Effector memory CD4-positive, alpha-beta T cell (primary cell): ENCODE measurements around the gene CGN.

Experiments used
- DNase-seq, 3 donors: peaks; one replicate each; pipeline ENCODE4 v3.0.0-alpha.2; 2020
- H3K27ac ChIP-seq: 2 replicates; pipeline ENCODE4 v1.7.0; 2013; ENCODE audit warnings: mild to moderate bottlenecking, low read length, moderate library complexity; ENCODE audit not compliant: insufficient read depth, poor library complexity, severe bottlenecking
- H3K27me3 ChIP-seq: replicated peaks from 2 replicates; pipeline ENCODE4 v1.7.0; 2013; ENCODE audit warnings: mild to moderate bottlenecking, low read length; ENCODE audit not compliant: insufficient read depth, control insufficient read depth, poor library complexity, severe bottlenecking
- H3K36me3 ChIP-seq: 2 replicates; pipeline ENCODE4 v1.7.0; 2013; ENCODE audit warnings: mild to moderate bottlenecking, low read length, moderate library complexity; ENCODE audit not compliant: control insufficient read depth, insufficient read depth
- H3K4me1 ChIP-seq: 2 replicates; pipeline ENCODE4 v1.7.0; 2013; ENCODE audit warnings: low read length, mild to moderate bottlenecking; ENCODE audit not compliant: control insufficient read depth, insufficient read depth, poor library complexity, severe bottlenecking
- H3K4me3 ChIP-seq: 2 replicates; pipeline ENCODE4 v1.7.0; 2013; ENCODE audit warnings: low read length, low read depth, mild to moderate bottlenecking; ENCODE audit not compliant: insufficient read depth, poor library complexity, severe bottlenecking
- H3K9me3 ChIP-seq: 2 replicates; pipeline ENCODE4 v1.7.0; 2013; ENCODE audit warnings: mild to moderate bottlenecking, low read length, moderate library complexity; ENCODE audit not compliant: control insufficient read depth

The CGN gene

GRCh38 chr1:151510020-151510405 is 1.2 kb upstream of the CGN start:
- H3K36me3 ChIP-seq = no peaks in the 10 kb centered on the region
- H3K4me1 ChIP-seq = peaks cover 20% of the 10 kb centered on the region
- H3K27ac ChIP-seq = no peak overlapping the region
- H3K4me3 ChIP-seq = no peak overlapping the region
- no peaks in the 10 kb centered on the region for H3K27me3 ChIP-seq
- DNase-seq = no peak
- no peaks in the 10 kb centered on the region for H3K9me3 ChIP-seq

GRCh38 chr1:151510614-151510956 is 602 bp upstream of the CGN start:
- DNase-seq = no peak
- H3K4me1 ChIP-seq = peaks cover 20% of the 10 kb centered on the region
- H3K4me3 ChIP-seq = peak overlapping the region; percentile 88
- H3K27ac ChIP-seq = peak overlapping the region; percentile 58
- no peaks in the 10 kb centered on the region for H3K27me3 ChIP-seq
- no peaks in the 10 kb centered on the region for H3K9me3 ChIP-seq
- no peaks in the 10 kb centered on the region for H3K36me3 ChIP-seq

- Histone ChIP-seq H3K36me3 (no peaks in the 10 kb centered on the region), H3K9me3 (no peaks in the 10 kb centered on the region), H3K27ac (peak overlapping the region; percentile 58), H3K27me3 (no peaks in the 10 kb centered on the region), H3K4me1 (peaks cover 20% of the 10 kb centered on the region), H3K4me3 (peak overlapping the region; percentile 88)
- DNase-seq = peak; percentile 10 to 13 (median 11)
Observed at GRCh38 chr1:151511636-151512215, 539 bp downstream of the CGN start.

- H3K27me3 ChIP-seq = no peaks in the 10 kb centered on the region
- no peaks in the 10 kb centered on the region for H3K9me3 ChIP-seq
- H3K4me3 ChIP-seq = peak overlapping the region; percentile 88
- no peaks in the 10 kb centered on the region for H3K36me3 ChIP-seq
- H3K27ac ChIP-seq = no peak overlapping the region
- no peak for DNase-seq
- H3K4me1 ChIP-seq = peaks cover 20% of the 10 kb centered on the region
Observed at GRCh38 chr1:151512326-151512725, 1.1 kb downstream of the CGN start.

GRCh38 chr1:151512801-151513625 is 1.8 kb downstream of the CGN start:
- H3K4me3 ChIP-seq = no peak overlapping the region
- DNase-seq = no peak
- H3K27me3 ChIP-seq = no peaks in the 10 kb centered on the region
- H3K27ac ChIP-seq = no peak overlapping the region
- H3K4me1 ChIP-seq = peaks cover 20% of the 10 kb centered on the region
- H3K36me3 ChIP-seq = no peaks in the 10 kb centered on the region
- no peaks in the 10 kb centered on the region for H3K9me3 ChIP-seq

- Histone ChIP-seq H3K36me3 (no peaks in the 10 kb centered on the region), H3K9me3 (no peaks in the 10 kb centered on the region), H3K27me3 (no peaks in the 10 kb centered on the region), H3K4me3 (no peak overlapping the region), H3K4me1 (peaks cover 20% of the 10 kb centered on the region), H3K27ac (no peak overlapping the region)
- DNase-seq = no peak
Observed at GRCh38 chr1:151513626-151514121, 2.5 kb downstream of the CGN start.

GRCh38 chr1:151514366-151514765 is 3.2 kb downstream of the CGN start:
- H3K36me3 ChIP-seq = no peaks in the 10 kb centered on the region
- no peak for DNase-seq
- peaks cover 20% of the 10 kb centered on the region for H3K4me1 ChIP-seq
- H3K4me3 ChIP-seq = no peak overlapping the region
- no peaks in the 10 kb centered on the region for H3K9me3 ChIP-seq
- H3K27me3 ChIP-seq = no peaks in the 10 kb centered on the region
- no peak overlapping the region for H3K27ac ChIP-seq

- no peak for DNase-seq
- Histone ChIP-seq H3K4me1 (peaks cover 20% of the 10 kb centered on the region), H3K27ac (no peak overlapping the region), H3K36me3 (no peaks in the 10 kb centered on the region), H3K4me3 (no peak overlapping the region), H3K9me3 (no peaks in the 10 kb centered on the region), H3K27me3 (no peaks in the 10 kb centered on the region)
Observed at GRCh38 chr1:151515265-151515664, 4.1 kb downstream of the CGN start.

- Histone ChIP-seq H3K27ac (no peak overlapping the region), H3K27me3 (no peaks in the 10 kb centered on the region), H3K36me3 (no peaks in the 10 kb centered on the region), H3K4me1 (peaks cover 17% of the 10 kb centered on the region), H3K9me3 (no peaks in the 10 kb centered on the region), H3K4me3 (no peak overlapping the region)
- DNase-seq = no peak
Observed at GRCh38 chr1:151516031-151516511, 4.9 kb downstream of the CGN start.

- Histone ChIP-seq H3K27me3 (no peaks in the 10 kb centered on the region), H3K36me3 (no peaks in the 10 kb centered on the region), H3K9me3 (no peaks in the 10 kb centered on the region), H3K4me3 (no peak overlapping the region), H3K27ac (no peak overlapping the region), H3K4me1 (peaks cover 3% of the 10 kb centered on the region)
- DNase-seq = no peak
Observed at GRCh38 chr1:151518431-151518830, 7.2 kb downstream of the CGN start.
